Thoracic aorta (tissue), 2 donors: ENCODE data around the gene FAAP24. TPM values are rescaled to one million over a fixed set of nuclear protein-coding genes. Genes with fewer than 3 reads are reported as not detected.
"Not testable (repeated sequence)": the region's sequence is repeated elsewhere in the genome, so short reads cannot be mapped to it uniquely, and the experiment has no call there.

ENCODE experiments used
- ATAC-seq: fragments of 150-250 bp; one replicate; pipeline ENCODE4 v1.8.0; 2017; ENCODE audit warnings: low read depth; ENCODE audit not compliant: insufficient number of reproducible peaks, low FRiP score
- DNase-seq: peaks from one replicate; pipeline ENCODE4 v3.0.0-alpha.2; 2020; ENCODE audit warnings: low spot score
- H3K27ac ChIP-seq, 2 donors: fragments of 200-600 bp; sonication (generic); 1 replicate in 1 of 2; 2 replicates in 1 of 2; pipeline ENCODE4 v1.5.1; 2016; ENCODE audit warnings: mild to moderate bottlenecking in 2 of 2, moderate library complexity in 2 of 2
- H3K27me3 ChIP-seq: fragments of 200-600 bp; sonication (generic); replicated peaks from 2 replicates; pipeline ENCODE4 v1.6.0; 2016; ENCODE audit warnings: mild to moderate bottlenecking; ENCODE audit not compliant: insufficient read depth
- H3K36me3 ChIP-seq: fragments of 200-600 bp; sonication (generic); one replicate; pipeline ENCODE4 v1.5.1; 2016
- H3K4me1 ChIP-seq, 2 donors: fragments of 200-600 bp; sonication (generic); 1 replicate in 1 of 2; 2 replicates in 1 of 2; pipeline versions ENCODE4 v1.5.1 to v1.6.0; 2016; ENCODE audit warnings: low read depth in 2 of 2, mild to moderate bottlenecking in 1 of 2; ENCODE audit not compliant: control insufficient read depth in 1 of 2
- H3K4me3 ChIP-seq: fragments of 200-600 bp; sonication (generic); 2 replicates; pipeline ENCODE4 v1.5.1; 2016; ENCODE audit warnings: mild to moderate bottlenecking
- H3K9me3 ChIP-seq: fragments of 200-600 bp; sonication (generic); 2 replicates; pipeline ENCODE4 v1.5.1; 2016
- CTCF ChIP-seq: fragments of 200-600 bp; sonication (generic); IDR thresholded peaks from one replicate; pipeline ENCODE4 v1.5.1; 2019; ENCODE audit warnings: antibody characterized with exemption
- total RNA-seq, 2 donors: library from RNA; depleted of rRNA; stranded (reverse); fragments of >200 nt; gene quantifications; one replicate each; pipeline versions ENCODE4 v1.1.0 to v1.2.3, GENCODE V29; 2016

The FAAP24 gene
- total RNA-seq, 2 donors from 2014 or later, result 0.28 TPM; not detected in 1

GRCh38 chr19:32935629-32936028 is 36.4 kb upstream of the FAAP24 start:
- Histone ChIP-seq H3K36me3 (peaks cover 20% of the 10 kb centered on the region), H3K4me3 (no peak overlapping the region), H3K9me3 (no peaks in the 10 kb centered on the region), H3K27ac (no peak overlapping the region), H3K4me1 (no peaks in the 10 kb centered on the region), H3K27me3 (no peaks in the 10 kb centered on the region)
- no peak for ATAC-seq
- no peak for DNase-seq
- TF ChIP-seq CTCF, result no peak

GRCh38 chr19:32936065-32936464 is 36.0 kb upstream of the FAAP24 start:
- Histone ChIP-seq H3K27ac (no peak overlapping the region), H3K4me1 (no peaks in the 10 kb centered on the region), H3K27me3 (no peaks in the 10 kb centered on the region), H3K4me3 (no peak overlapping the region), H3K36me3 (peaks cover 20% of the 10 kb centered on the region), H3K9me3 (no peaks in the 10 kb centered on the region)
- ATAC-seq (no peak), DNase-seq (no peak)
- no peak for TF ChIP-seq CTCF

GRCh38 chr19:32941273-32941672 is 30.8 kb upstream of the FAAP24 start:
- DNase-seq, H3K9me3 ChIP-seq, H3K27me3 ChIP-seq, H3K4me1 ChIP-seq, H3K4me3 ChIP-seq, ATAC-seq, H3K27ac ChIP-seq: not testable (repeated sequence)
- peaks cover 42% of the 10 kb centered on the region for H3K36me3 ChIP-seq

- Histone ChIP-seq H3K4me1 (no peaks in the 10 kb centered on the region), H3K9me3 (no peaks in the 10 kb centered on the region), H3K36me3 (peaks cover 42% of the 10 kb centered on the region), H3K4me3 (no peak overlapping the region), H3K27ac (no peak overlapping the region), H3K27me3 (no peaks in the 10 kb centered on the region)
- TF ChIP-seq CTCF, result no peak
- DNase-seq (no peak), ATAC-seq (no peak)
Observed at GRCh38 chr19:32945260-32945659, 26.8 kb upstream of the FAAP24 start.

GRCh38 chr19:32966750-32967149 is 5.3 kb upstream of the FAAP24 start:
- no peak for TF ChIP-seq CTCF
- Histone ChIP-seq H3K4me1 (peaks cover 15 to 18% of the 10 kb centered on the region in 2 donors), H3K27me3 (no peaks in the 10 kb centered on the region), H3K36me3 (peaks cover 5% of the 10 kb centered on the region), H3K27ac (no peak overlapping the region), H3K4me3 (no peak overlapping the region), H3K9me3 (no peaks in the 10 kb centered on the region)
- ATAC-seq, result no peak
- DNase-seq, result no peak

GRCh38 chr19:32969549-32969948 is 2.5 kb upstream of the FAAP24 start:
- Histone ChIP-seq H3K4me3 (no peak overlapping the region), H3K27ac (no peak overlapping the region), H3K4me1 (peaks cover 15 to 18% of the 10 kb centered on the region in 2 donors), H3K36me3 (peaks cover 5% of the 10 kb centered on the region), H3K9me3 (no peaks in the 10 kb centered on the region), H3K27me3 (no peaks in the 10 kb centered on the region)
- TF ChIP-seq CTCF, result no peak
- no peak for ATAC-seq
- DNase-seq, result no peak
